COLO829 (cell line): ENCODE data around the gene F10.

ENCODE experiments used
- DNase-seq: peaks from one replicate; pipeline ENCODE4 v3.0.0; 2012; ENCODE audit warnings: low spot score

Gene F10

DNA sequence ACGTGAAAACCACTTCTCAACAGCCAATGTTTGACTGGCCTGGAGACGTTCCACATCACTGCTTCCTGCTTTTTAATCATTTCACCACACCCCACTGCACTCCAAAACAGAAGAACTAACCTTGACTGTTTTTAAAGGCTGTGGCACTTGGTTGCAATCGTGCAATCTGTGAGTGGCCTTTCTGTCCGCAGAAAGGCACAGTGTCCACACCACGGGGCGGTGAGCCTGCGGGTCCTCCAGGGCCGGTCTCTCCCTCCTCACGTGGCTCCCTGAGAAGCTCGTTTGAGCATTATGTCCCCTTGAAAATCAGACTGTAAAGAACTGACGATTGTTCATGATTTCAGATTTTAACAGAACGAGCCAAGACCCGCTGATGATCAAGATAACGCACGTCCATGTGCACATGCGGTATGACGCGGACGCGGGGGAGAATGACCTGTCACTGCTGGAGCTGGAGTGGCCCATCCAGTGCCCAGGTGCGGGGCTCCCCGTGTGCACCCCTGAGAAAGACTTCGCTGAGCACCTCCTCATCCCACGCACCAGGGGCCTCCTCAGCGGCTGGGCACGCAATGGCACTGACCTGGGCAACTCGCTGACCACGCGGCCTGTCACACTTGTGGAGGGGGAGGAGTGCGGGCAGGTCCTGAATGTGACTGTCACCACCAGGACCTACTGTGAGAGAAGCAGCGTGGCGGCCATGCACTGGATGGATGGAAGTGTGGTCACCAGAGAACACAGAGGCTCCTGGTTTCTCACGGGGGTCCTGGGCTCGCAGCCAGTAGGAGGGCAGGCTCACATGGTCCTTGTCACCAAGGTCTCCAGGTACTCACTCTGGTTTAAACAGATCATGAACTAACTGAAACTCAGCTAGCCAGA is 48.9 kb downstream of the F10 start:
- no peak for DNase-seq

DNA sequence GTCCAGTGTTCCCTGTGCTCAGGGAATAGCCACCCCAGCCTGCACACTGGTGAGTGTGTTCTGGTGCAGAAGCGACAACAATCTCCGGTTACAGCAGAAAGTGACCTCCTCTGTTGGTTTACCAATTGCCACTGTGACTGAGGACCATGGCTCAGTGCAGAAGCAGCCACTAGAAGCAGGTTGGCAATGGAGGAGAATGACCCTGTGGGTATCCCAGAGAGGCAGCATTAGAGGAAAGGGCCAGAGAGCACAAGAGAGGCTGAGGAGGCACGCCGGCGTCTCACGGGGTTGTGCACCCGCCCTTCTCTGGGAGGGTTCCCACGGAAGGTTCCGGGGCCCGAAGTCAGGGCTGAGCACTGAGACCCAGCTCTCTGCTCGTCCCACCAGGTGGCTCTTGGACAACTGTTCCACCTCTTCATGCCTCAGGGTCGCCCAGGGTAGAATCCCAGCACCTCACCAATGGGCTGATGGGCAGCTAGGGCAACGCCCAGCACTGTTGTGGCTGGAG is 49.9 kb downstream of the F10 start:
- no peak for DNase-seq

GRCh38 chr13:113176280-113176679 is 53.7 kb downstream of the F10 start:
- DNase-seq: no peak

DNA sequence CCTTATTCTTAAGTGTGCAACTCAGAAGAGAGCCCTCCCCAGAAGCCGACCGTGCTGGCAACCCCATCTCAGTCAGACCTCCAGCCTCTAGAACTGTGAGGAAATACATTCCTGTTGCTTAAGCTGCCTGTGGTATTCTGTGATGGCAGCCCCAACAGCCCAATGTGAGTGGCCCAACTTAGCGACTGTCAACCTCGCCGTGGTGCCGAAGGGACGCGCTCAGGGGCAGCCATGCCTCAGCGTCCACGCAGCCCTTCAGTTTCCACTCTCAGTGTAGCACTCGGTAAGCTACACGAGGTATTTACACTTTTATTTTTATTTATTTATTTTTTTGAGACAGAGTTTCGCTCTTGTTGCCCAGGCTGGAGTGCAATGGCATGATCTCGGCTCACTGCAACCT is 54.2 kb downstream of the F10 start:
- no peak for DNase-seq

DNA sequence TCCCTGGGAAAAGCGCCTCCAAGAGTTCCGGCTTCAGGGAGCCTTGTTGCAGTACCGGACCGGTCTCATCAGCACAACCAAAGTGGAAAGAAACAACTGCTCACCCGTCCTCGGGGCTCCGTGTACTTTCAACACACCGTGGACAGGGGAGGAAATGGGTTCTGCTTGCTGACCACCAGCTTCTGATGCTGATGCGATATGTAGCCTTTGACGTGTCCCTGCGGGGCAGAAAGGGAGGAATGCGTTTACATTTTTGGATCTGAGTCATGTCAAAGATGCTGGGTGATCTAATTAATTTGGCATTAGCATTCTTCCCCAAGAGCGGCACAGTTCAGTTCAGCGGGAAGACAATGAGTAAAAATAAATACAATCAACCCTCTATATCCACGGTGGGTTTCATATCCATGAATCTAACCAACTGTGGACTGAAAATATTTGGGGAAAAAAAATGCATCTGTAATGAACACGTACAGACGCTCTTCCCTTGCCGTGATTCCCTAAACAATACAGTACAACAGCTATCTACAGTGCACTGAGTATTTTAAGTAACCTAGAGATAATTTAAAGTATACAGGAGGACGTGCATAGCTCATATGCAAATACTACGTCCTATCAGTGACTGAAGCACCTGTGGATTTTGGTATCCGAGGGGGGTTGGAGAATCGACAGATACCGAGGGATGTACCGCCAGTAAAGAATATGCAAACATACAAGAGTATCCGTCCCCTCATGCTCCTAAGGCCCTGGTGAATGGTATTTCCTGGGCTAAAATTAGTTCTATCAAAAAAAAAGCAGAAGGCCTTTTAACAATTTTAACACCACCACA is 55.7 kb downstream of the F10 start:
- peak; percentile 49 for DNase-seq

GRCh38 chr13:113178896-113179167 is 56.2 kb downstream of the F10 start:
- DNase-seq: no peak

- DNase-seq: no peak
Observed at GRCh38 chr13:113179374-113180230, 57.0 kb downstream of the F10 start.

DNA sequence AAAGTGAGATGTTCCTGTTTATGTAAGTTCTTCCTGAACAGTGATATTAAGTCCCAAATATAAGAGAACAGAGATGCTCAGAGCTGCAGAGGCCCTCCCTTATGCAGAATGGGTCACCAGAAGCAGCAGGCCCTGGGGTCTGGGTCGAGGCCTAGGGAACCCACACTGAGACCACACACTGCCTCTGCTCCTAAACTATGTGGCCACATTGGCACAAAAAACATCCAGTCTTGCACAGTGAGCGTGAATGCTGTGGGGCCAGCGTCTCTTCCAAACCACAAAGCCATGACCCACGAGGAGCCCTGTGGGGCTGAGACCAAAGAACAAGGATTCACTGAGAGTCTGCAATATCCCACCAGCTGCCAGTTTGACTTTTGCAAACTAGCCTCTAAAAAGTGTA is 59.4 kb downstream of the F10 start:
- no peak for DNase-seq

DNA sequence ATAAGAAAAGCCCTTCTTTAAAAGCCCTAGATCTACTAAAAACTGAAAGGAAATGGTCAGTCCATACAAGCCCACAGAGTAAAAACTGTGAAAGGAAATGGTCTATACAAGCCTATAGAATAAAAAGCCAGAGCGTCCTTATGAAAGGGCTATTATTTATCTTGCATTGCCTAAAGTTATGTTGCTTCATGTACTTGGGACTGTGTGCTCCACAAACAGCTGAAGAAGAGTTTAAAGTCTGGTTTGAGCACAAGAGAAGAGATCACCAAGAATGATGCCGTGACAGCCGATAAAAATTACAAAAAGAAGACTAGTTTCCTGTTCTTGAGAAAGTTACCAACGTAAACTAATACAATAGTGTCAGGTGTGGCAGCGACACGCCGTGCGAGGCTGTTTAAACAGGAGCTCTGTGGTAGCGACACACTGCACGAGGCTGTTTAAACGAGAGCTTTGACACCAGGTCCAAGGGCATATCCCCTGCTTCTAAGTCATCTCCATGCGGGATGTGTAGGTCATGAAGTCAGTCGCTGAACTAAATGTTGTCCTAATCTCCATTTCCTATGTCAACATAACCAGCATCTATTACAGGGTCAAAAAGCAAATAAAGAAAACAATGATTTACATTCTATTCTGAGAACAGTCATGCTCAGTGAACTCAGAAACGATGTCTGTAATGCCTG is 61.0 kb downstream of the F10 start:
- DNase-seq: peak; percentile 64

GRCh38 chr13:113184568-113185440 is 62.2 kb downstream of the F10 start:
- no peak for DNase-seq

DNA sequence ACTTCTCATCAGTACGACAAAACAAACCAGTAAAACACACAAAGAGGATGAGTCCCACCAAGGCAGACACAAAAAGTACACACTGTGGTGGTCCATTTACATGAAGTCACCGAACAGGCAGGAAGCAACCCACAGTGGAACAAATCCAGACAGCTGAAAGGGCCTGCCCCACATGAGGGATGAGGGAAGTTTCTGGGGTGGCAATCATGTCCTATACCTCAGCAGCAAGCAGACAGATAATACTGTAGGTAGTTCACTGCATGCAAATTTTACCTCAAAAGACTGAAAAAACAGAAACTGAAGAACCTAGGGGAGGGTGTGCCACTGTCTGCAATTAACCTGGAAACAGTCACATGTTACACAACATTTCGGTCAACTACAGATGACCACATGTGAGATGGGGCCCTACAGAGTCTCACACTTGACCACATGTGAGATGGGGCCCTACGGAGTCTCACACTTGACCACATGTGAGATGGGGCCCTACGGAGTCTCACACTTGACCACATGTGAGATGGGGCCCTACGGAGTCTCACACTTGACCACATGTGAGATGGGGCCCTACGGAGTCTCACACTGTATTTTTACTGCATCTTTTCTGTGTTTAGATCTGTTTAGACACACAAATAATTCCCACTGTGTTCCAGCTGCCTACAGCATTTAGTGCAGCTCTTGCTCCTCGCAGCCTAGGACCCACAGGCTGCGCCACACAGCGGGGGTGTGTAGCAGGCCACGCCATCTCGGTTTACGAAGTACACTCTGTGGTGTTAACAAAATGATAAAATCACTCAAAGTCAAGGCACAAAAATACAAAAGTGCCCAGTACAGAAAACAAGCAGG is 63.7 kb downstream of the F10 start:
- DNase-seq: no peak

DNA sequence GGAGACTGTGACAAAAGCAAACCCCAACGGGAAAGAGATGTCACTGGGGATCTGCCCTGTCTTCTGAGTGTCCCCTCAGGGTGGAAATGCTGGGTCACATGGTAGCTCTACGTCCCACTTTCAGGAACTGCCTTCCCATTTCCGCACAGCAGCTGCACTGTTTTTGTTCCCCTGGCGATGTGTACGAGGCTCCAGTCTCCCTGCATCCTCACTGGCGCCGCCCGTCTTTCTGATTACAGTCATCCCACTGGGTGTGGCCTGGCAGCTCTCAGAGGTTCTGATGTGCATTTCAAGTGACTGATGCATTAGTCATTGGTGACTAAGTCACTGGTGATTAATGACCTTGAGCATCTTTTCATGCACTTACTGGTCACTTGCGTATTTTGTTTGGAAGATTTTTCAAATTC is 64.7 kb downstream of the F10 start:
- peak; percentile 99 for DNase-seq

GRCh38 chr13:113187883-113188665 is 65.5 kb downstream of the F10 start:
- no peak for DNase-seq

GRCh38 chr13:113190181-113190580 is 67.6 kb downstream of the F10 start:
- no peak for DNase-seq

- DNase-seq: no peak
Observed at GRCh38 chr13:113192279-113192678, 69.7 kb downstream of the F10 start.

GRCh38 chr13:113192902-113193301 is 70.3 kb downstream of the F10 start:
- DNase-seq: no peak

GRCh38 chr13:113195360-113195759 is 72.8 kb downstream of the F10 start:
- no peak for DNase-seq

GRCh38 chr13:113196970-113197737 is 74.6 kb downstream of the F10 start:
- no peak for DNase-seq
